Loucy (cell line): ENCODE measurements around the gene RSBN1.

Experiments used
- H2AFZ ChIP-seq: fragments of 200-600 bp; sonication (generic); 2 replicates; pipeline ENCODE4 v1.6.0; 2016; ENCODE audit warnings: antibody characterized with exemption, mild to moderate bottlenecking, low read length, moderate library complexity
- H3F3A ChIP-seq: fragments of 200-600 bp; 2 replicates; pipeline ENCODE4 v1.6.0; 2016; ENCODE audit warnings: antibody characterized with exemption, low read depth, mild to moderate bottlenecking
- H3K27me3 ChIP-seq: fragments of 200-600 bp; sonication (generic); 2 replicates; pipeline ENCODE4 v1.6.1; 2014; ENCODE audit warnings: low read length, mild to moderate bottlenecking; ENCODE audit not compliant: insufficient read depth, poor library complexity, severe bottlenecking
- H3K36me3 ChIP-seq: fragments of 200-600 bp; sonication (generic); 2 replicates; pipeline ENCODE4 v1.6.1; 2016; ENCODE audit warnings: low read length; ENCODE audit not compliant: insufficient read depth
- H3K4me1 ChIP-seq: fragments of 200-600 bp; sonication (generic); 2 replicates; pipeline ENCODE4 v1.5.1; 2014; ENCODE audit warnings: low read length, mild to moderate bottlenecking; ENCODE audit not compliant: insufficient read depth, poor library complexity, severe bottlenecking
- H3K4me2 ChIP-seq: fragments of 200-600 bp; sonication (generic); 2 replicates; pipeline ENCODE4 v1.6.0; 2014; ENCODE audit warnings: antibody characterized with exemption, low read length, low read depth, mild to moderate bottlenecking; ENCODE audit not compliant: poor library complexity, severe bottlenecking
- H3K4me3 ChIP-seq: fragments of 200-600 bp; sonication (generic); 2 replicates; pipeline ENCODE4 v1.5.1; 2014; ENCODE audit warnings: low read length, mild to moderate bottlenecking, mixed read lengths; ENCODE audit not compliant: poor library complexity, severe bottlenecking
- H3K79me2 ChIP-seq: fragments of 200-600 bp; sonication (generic); 2 replicates; pipeline ENCODE4 v1.6.1; 2014; ENCODE audit warnings: low read length; ENCODE audit not compliant: insufficient read depth
- H3K9ac ChIP-seq: fragments of 200-600 bp; sonication (generic); 2 replicates; pipeline ENCODE4 v1.6.0; 2014; ENCODE audit warnings: mild to moderate bottlenecking, low read depth, low read length, moderate library complexity; ENCODE audit not compliant: poor library complexity, severe bottlenecking
- H3K9me2 ChIP-seq: fragments of 200-600 bp; sonication (generic); replicated peaks from 2 replicates; pipeline ENCODE4 v1.6.1; 2016; ENCODE audit warnings: low read depth, low read length, mixed read lengths
- H3K9me3 ChIP-seq: fragments of 200-600 bp; sonication (generic); 2 replicates; pipeline ENCODE4 v1.6.1; 2014; ENCODE audit warnings: mild to moderate bottlenecking, antibody characterized with exemption, low read length, low read depth; ENCODE audit not compliant: insufficient read depth
- H4K20me1 ChIP-seq: fragments of 200-600 bp; sonication (generic); 2 replicates; pipeline ENCODE4 v1.6.0; 2014; ENCODE audit warnings: antibody characterized with exemption, low read length, mild to moderate bottlenecking; ENCODE audit not compliant: insufficient read depth, poor library complexity, severe bottlenecking
- CTCF ChIP-seq: fragments of 200-600 bp; sonication (generic); conservative IDR thresholded peaks from 2 replicates; pipeline ENCODE4 v1.5.1; 2014; ENCODE audit warnings: mild to moderate bottlenecking, antibody characterized with exemption, low read length
- EZH2phosphoT487 ChIP-seq: fragments of 200-600 bp; IDR thresholded peaks from 2 replicates; pipeline ENCODE4 v1.6.1; 2018; ENCODE audit warnings: antibody characterized with exemption, mild to moderate bottlenecking, moderate library complexity, borderline replicate concordance

RSBN1 gene

GRCh38 chr1:113802367-113803007, 9.8 kb downstream of the RSBN1 start:
- Histone ChIP-seq H3K4me3 (peak overlapping the region; percentile 10), H3F3A (no peaks in the 10 kb centered on the region), H3K4me1 (peaks cover 54% of the 10 kb centered on the region), H3K9me3 (no peaks in the 10 kb centered on the region), H2AFZ (no peak overlapping the region), H3K36me3 (peaks cover 5% of the 10 kb centered on the region; the same call in 1 of the 2 replicates), H3K9me2 (no peaks in the 10 kb centered on the region), H3K4me2 (peak overlapping the region; percentile 73), H3K27me3 (no peaks in the 10 kb centered on the region), H4K20me1 (peaks cover 97% of the 10 kb centered on the region), H3K79me2 (peaks cover 100% of the 10 kb centered on the region), H3K9ac (no peak overlapping the region)
- TF ChIP-seq EZH2phosphoT487 (no peak), CTCF (no peak)

GRCh38 chr1:113800487-113800886, 11.8 kb downstream of the RSBN1 start:
- peaks cover 98% of the 10 kb centered on the region for H3K79me2 ChIP-seq
- peaks cover 45% of the 10 kb centered on the region for H3K4me1 ChIP-seq
- no peaks in the 10 kb centered on the region for H3K27me3 ChIP-seq
- no peaks in the 10 kb centered on the region for H3K9me3 ChIP-seq
- TF ChIP-seq EZH2phosphoT487 (no peak), CTCF (no peak)
- peaks cover 83% of the 10 kb centered on the region for H4K20me1 ChIP-seq
- H3F3A ChIP-seq = no peaks in the 10 kb centered on the region
- peak overlapping the region; percentile 73 for H3K4me2 ChIP-seq
- H2AFZ ChIP-seq = no peak overlapping the region
- H3K36me3 ChIP-seq = peaks cover 24% of the 10 kb centered on the region
- H3K9ac ChIP-seq = no peak overlapping the region
- H3K4me3 ChIP-seq = peak overlapping the region; percentile 31
- H3K9me2 ChIP-seq = no peaks in the 10 kb centered on the region

GRCh38 chr1:113797472-113797871, 14.8 kb downstream of the RSBN1 start:
- Histone ChIP-seq H3K4me3 (no peak overlapping the region), H3K36me3 (peaks cover 46% of the 10 kb centered on the region), H3F3A (peaks cover 9% of the 10 kb centered on the region), H3K9ac (no peak overlapping the region), H3K27me3 (no peaks in the 10 kb centered on the region), H3K79me2 (peaks cover 93% of the 10 kb centered on the region), H3K9me3 (no peaks in the 10 kb centered on the region), H4K20me1 (peaks cover 66% of the 10 kb centered on the region), H3K9me2 (no peaks in the 10 kb centered on the region), H2AFZ (no peak overlapping the region), H3K4me1 (peaks cover 34% of the 10 kb centered on the region), H3K4me2 (no peak overlapping the region)
- TF ChIP-seq CTCF (no peak), EZH2phosphoT487 (no peak)
